ENCODE data around the gene GPATCH3. TPM values are rescaled to one million over a fixed set of nuclear protein-coding genes. Genes with fewer than 3 reads are reported as not detected.

Gene GPATCH3, protein sequence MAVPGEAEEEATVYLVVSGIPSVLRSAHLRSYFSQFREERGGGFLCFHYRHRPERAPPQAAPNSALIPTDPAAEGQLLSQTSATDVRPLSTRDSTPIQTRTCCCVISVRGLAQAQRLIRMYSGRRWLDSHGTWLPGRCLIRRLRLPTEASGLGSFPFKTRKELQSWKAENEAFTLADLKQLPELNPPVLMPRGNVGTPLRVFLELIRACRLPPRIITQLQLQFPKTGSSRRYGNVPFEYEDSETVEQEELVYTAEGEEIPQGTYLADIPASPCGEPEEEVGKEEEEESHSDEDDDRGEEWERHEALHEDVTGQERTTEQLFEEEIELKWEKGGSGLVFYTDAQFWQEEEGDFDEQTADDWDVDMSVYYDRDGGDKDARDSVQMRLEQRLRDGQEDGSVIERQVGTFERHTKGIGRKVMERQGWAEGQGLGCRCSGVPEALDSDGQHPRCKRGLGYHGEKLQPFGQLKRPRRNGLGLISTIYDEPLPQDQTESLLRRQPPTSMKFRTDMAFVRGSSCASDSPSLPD
- total RNA-seq (2022; extraction: Qiagen RNA extraction; ENCODE audit: low read depth): 8.9 to 10.7 TPM (median 9.9 TPM) in 5 replicates

DNA sequence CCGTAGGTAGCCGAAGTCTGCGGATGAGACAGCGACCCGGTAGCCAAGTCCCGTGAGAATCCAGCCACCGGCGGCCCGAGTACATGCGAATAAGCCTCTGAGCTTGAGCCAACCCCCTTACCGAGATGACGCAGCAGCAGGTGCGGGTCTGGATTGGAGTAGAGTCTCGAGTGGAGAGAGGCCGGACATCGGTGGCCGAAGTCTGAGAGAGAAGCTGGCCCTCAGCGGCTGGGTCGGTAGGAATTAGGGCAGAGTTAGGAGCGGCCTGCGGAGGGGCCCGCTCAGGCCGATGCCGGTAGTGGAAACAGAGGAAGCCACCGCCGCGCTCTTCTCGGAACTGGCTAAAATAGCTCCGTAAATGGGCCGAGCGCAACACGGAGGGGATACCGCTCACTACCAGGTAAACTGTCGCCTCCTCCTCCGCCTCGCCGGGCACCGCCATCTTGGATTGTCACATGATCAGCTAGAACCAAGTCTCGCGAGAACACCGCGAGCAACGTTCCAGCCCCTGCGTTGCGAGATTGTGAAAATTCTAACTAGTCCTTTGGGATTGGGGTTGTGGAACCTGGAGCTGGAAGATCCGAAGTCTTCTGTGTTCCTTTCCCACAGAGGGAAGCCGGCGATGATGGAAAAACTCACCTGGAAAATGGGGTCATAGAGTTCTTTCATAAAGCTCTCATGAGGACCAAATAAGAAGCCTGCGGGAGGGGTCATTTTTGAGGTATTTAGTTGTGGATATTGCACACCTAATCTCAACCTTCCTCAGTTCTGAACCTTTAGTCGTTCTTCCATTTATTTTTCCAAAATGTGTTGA lies at the start of gene GPATCH3:
GPATCH3 (minus strand) TSS at position 467 of the 814 bp plus-strand sequence; CDS start at position 442, 25 bp downstream.

DNA sequence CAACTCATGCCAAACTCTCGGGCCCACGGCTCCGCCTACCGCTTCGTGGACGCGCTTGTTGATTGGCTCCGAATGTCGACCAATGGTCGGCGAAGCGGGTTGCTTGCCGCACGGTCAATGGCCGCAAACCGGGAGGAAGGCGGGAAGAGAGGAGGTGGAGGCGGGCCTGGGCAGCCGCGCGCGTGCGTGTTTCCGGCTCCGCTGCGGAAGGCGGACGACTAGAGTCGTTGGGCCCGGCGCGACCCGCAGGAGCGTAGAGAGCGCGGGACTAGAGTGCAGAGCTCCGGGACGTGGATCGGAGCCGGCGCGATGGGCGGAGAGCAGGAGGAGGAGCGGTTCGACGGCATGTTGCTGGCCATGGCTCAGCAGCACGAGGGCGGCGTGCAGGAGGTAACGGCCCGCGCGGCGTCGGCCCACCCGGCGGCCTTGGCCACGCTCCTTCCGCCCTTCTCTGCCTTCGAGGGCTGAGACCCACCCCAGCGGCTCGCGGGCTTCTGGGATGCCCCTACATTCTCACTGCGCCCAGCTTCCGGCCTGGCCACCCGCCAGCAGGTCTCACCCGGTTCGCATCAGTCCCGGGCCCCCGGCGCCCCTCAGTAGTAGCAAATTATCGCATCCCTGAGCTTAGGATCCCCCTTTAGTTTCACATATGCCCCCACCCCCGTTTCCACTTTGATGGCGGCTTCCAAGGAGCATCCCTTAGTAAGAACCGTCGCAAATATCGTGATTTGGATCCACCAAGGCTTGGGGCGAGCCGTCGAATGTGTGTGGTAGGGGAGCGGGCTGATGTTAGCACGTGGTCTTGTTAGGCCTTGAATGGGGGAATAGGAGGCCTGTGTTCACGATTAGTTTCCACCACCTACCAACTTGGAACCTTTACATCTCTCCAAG lies 21.5 kb upstream of the GPATCH3 start, which contains the start of gene NUDC:
NUDC (plus strand) TSS at position 204 of the 891 bp plus-strand sequence; CDS start at position 310, 106 bp downstream.

DNA sequence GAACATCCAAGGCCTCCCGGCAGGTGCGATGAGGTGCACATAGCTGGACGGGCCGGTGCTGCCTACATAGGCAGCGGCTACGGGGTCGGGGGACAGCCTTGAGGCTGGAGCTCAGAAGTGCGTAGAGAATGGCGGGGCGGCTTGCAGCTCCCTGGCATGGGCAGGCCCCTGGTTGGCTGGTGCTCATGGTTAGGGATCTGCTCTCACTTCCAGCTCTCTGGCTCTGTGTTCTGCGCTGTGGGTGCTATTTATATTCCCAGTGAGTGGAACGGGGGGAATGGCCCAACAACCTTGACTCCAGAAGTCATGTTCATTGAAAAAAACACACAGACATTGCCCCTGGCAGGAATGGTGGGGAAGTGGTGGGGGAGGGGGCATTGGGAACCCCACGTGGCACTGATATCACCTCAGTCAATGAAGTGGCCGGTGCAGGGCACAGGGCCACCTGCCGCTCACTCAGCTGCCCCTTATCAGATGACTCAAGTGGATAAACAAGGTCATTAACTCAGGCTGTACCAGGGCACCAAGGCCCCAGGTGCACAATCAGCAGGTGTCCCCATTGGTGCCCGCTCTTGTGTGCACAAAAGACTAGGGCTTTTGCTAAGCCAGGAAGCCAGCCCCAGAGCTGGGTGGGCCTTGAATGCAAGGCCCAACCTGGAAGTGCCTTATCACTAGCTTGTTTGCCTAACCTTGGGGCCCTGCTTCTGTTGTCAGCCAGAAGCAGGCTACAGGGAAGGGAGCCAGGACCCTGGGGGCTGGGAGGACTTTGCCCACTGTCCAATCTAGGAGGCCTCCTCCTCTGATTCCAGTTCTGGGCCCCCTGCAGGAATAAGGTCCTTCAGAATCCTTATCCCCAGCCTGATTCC lies 13.7 kb upstream of the GPATCH3 start, which contains the start of gene NR0B2:
NR0B2 (minus strand) TSS at position 222 of the 866 bp plus-strand sequence; CDS start at position 187, 35 bp downstream.

DNA sequence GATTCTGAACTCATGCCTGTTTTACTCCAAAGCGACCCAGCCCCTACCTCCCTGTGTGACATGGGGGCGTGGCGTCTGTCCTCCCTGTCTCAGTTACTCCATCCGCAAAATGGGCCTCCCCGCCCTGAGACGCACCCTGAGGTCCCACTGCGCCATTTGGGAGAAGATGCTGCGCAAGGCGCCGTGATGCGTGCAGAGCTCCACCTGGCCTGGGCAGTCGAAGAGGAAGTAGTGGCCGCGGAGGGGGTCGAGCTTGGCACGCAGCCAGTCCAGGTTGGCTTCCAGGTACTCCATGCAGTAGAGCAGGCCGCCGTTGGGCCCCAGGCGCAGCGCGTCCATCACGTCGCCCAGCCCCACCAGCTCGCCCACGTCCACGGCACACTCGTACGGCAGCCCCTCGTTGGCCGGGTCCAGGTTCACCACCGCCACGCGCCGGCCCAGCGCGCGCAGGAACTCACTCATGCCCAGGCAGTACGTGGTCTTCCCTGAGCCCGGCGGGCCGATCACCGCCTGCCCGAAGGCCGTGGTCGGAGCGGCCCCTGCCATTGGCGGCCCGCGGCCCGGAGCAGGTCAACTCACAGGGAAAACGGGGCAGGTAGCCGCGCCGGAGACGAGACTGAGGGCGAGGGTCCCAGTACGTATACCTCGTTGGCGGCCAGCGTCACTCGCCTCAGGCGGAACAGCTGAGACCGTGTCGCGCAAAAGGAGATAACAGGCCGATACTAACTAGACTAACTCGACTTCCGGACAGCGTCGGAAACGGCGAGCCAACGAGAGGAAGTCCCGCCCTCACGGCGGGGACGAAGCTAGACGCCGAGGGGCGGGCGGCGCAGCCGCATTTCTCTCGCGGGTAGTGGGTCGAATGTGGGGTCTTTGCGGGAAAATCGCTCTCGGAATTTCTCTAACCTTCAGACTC lies 10.5 kb downstream of the GPATCH3 start, which contains the start of gene GPN2:
GPN2 (minus strand) TSS at position 733 of the 916 bp plus-strand sequence; CDS start at position 546, 187 bp downstream.

DNA sequence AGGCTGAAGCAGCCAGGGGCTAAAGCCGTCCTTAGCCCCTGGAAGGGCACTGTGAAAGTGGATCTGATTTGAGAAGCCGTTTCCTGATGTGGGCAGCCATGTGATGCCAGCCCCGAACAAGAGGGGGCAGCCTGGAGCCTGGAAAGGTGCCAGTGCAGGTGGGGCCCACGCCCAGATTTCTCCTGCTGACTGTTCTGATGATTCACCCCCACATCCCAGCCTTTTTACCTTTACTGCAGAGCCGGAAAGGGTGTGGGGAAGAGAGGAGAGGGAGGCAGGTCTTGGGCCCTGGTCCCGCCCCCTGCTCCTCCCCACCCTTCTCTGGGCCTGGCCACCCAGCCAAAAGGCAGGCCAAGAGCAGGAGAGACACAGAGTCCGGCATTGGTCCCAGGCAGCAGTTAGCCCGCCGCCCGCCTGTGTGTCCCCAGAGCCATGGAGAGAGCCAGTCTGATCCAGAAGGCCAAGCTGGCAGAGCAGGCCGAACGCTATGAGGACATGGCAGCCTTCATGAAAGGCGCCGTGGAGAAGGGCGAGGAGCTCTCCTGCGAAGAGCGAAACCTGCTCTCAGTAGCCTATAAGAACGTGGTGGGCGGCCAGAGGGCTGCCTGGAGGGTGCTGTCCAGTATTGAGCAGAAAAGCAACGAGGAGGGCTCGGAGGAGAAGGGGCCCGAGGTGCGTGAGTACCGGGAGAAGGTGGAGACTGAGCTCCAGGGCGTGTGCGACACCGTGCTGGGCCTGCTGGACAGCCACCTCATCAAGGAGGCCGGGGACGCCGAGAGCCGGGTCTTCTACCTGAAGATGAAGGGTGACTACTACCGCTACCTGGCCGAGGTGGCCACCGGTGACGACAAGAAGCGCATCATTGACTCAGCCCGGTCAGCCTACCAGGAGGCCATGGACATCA lies 37.2 kb downstream of the GPATCH3 start, which contains the start of gene SFN:
SFN (plus strand) TSS at position 369 of the 904 bp plus-strand sequence; CDS start at position 433, 64 bp downstream.

Other genes starting within 250 kb of the GPATCH3 start
- 34.2 to 37.1 TPM (median 35.4 TPM) in 5 replicates for gene ARID1A, start 204.5 kb downstream of the GPATCH3 start, total RNA-seq (2022; extraction: Qiagen RNA extraction; ENCODE audit: low read depth)
- gene PIGV, start 112.5 kb downstream of the GPATCH3 start, total RNA-seq (2022; extraction: Qiagen RNA extraction; ENCODE audit: low read depth): 5.3 to 6.4 TPM (median 5.9 TPM) in 5 replicates
- gene ZDHHC18, start 73.8 kb downstream of the GPATCH3 start, total RNA-seq (2022; extraction: Qiagen RNA extraction; ENCODE audit: low read depth): 38.1 to 51.1 TPM (median 45.2 TPM) in 5 replicates
- 584 to 787 TPM (median 687 TPM) in 5 replicates for gene SFN, start 37.3 kb downstream of the GPATCH3 start, total RNA-seq (2022; extraction: Qiagen RNA extraction; ENCODE audit: low read depth)
- 16.5 to 29.5 TPM (median 27.6 TPM) in 5 replicates for gene GPN2, start 10.2 kb downstream of the GPATCH3 start, total RNA-seq (2022; extraction: Qiagen RNA extraction; ENCODE audit: low read depth)
- gene NR0B2, start 13.5 kb upstream of the GPATCH3 start, total RNA-seq (2022; extraction: Qiagen RNA extraction; ENCODE audit: low read depth): not detected in 5 replicates
- gene NUDC, start 21.3 kb upstream of the GPATCH3 start, total RNA-seq (2022; extraction: Qiagen RNA extraction; ENCODE audit: low read depth): 117 to 146 TPM (median 128 TPM) in 5 replicates
- gene KDF1, start 60.0 kb upstream of the GPATCH3 start, total RNA-seq (2022; extraction: Qiagen RNA extraction; ENCODE audit: low read depth): 0.08 to 0.40 TPM (median 0.09 TPM) in 5 replicates
- 182 to 276 TPM (median 255 TPM) in 5 replicates for gene TRNP1, start 93.2 kb upstream of the GPATCH3 start, total RNA-seq (2022; extraction: Qiagen RNA extraction; ENCODE audit: low read depth)
- gene TENT5B, start 112.4 kb upstream of the GPATCH3 start, total RNA-seq (2022; extraction: Qiagen RNA extraction; ENCODE audit: low read depth): 0.64 to 1.5 TPM (median 1.0 TPM) in 5 replicates

Data from A549 treated with GW870086 at 1 μM for 4 hours (cell line).